IMR-90 (cell line): Measurements from ENCODE around the gene MPPED1. TPM values are rescaled to one million over a fixed set of nuclear protein-coding genes. Genes with fewer than 3 reads are reported as not detected.

Experiments used
- ATAC-seq: fragments of 200-7000 bp; cut with Tn5 transposase; 2 replicates; pipeline ENCODE4 v1.9.1; 2020; ENCODE audit warnings: low read depth, mild to moderate bottlenecking, moderate library complexity
- BruUV-seq: library from RNA; stranded (reverse); fragments of 400-500 nt; replicated peaks from 2 replicates; lab custom pipeline; 2021; lab: Mats Ljungman, UMichigan
- CTCF ChIA-PET: fragments of 300-600 bp; formaldehyde crosslinking; extraction: SDS; loops from one replicate; lab custom pipeline; 2021; ENCODE audit warnings: antibody characterized with exemption; lab: Yijun Ruan, JAX
- POLR2A ChIA-PET: fragments of 300-600 bp; sonication (Branson Sonifier 250); formaldehyde crosslinking; loops from one replicate; lab custom pipeline; 2022; ENCODE audit warnings: antibody characterized with exemption; ENCODE audit not compliant: unreplicated experiment; lab: Charles Lee
- DNase-seq: peaks from one replicate; pipeline ENCODE4 v3.0.0; 2013
- H2AFZ ChIP-seq: replicated peaks from 2 replicates; pipeline ENCODE3; 2013; ENCODE audit warnings: low read length, mild to moderate bottlenecking; ENCODE audit not compliant: poor library complexity
- H2AK5ac ChIP-seq: 2 replicates; pipeline ENCODE4 v1.6.1; 2013; ENCODE audit warnings: low read depth, low read length, inconsistent platforms
- H2AK9ac ChIP-seq: replicated peaks from 2 replicates; pipeline ENCODE3; 2013; ENCODE audit warnings: mild to moderate bottlenecking, low read depth, low read length, moderate library complexity; ENCODE audit not compliant: poor library complexity
- H2BK120ac ChIP-seq: 2 replicates; pipeline ENCODE4 v1.6.1; 2013; ENCODE audit warnings: low read depth, low read length, inconsistent platforms
- H2BK15ac ChIP-seq: 3 replicates; pipeline ENCODE4 v1.6.1; 2013; ENCODE audit warnings: low read depth, low read length, inconsistent platforms
- H2BK20ac ChIP-seq: 2 replicates; pipeline ENCODE4 v1.6.1; 2013; ENCODE audit warnings: low read depth, mild to moderate bottlenecking, inconsistent platforms, low read length, moderate library complexity
- H2BK5ac ChIP-seq: 2 replicates; pipeline ENCODE4 v1.6.1; 2013; ENCODE audit warnings: mild to moderate bottlenecking, low read depth, low read length, inconsistent platforms; ENCODE audit not compliant: poor library complexity, severe bottlenecking
- H3K14ac ChIP-seq: replicated peaks from 2 replicates; pipeline ENCODE4 v1.6.1; 2013; ENCODE audit warnings: low read depth, low read length, inconsistent platforms
- H3K18ac ChIP-seq: 2 replicates; pipeline ENCODE4 v1.6.1; 2013; ENCODE audit warnings: low read depth, low read length, control low read depth
- H3K23ac ChIP-seq: 2 replicates; pipeline ENCODE4 v1.6.1; 2013; ENCODE audit warnings: low read depth, low read length, inconsistent platforms
- H3K27ac ChIP-seq: 2 replicates; pipeline ENCODE4 v1.5.1; 2013; ENCODE audit warnings: mild to moderate bottlenecking, control low read depth, low read length; ENCODE audit not compliant: insufficient read depth
- H3K27me3 ChIP-seq: 2 replicates; pipeline ENCODE4 v1.6.1; 2013; ENCODE audit warnings: low read length; ENCODE audit not compliant: control insufficient read depth, insufficient read depth
- H3K36me3 ChIP-seq: 2 replicates; pipeline ENCODE4 v1.6.1; 2013; ENCODE audit warnings: low read length, mixed read lengths; ENCODE audit not compliant: control insufficient read depth, insufficient read depth
- H3K4ac ChIP-seq: 2 replicates; pipeline ENCODE4 v1.6.1; 2013; ENCODE audit warnings: low read depth, low read length, inconsistent platforms
- H3K4me1 ChIP-seq: 2 replicates; pipeline ENCODE4 v1.6.1; 2013; ENCODE audit warnings: low read length, mixed read lengths; ENCODE audit not compliant: control insufficient read depth, insufficient read depth
- H3K4me2 ChIP-seq: 2 replicates; pipeline ENCODE4 v1.6.1; 2013; ENCODE audit warnings: low read depth, mild to moderate bottlenecking, control low read depth, low read length, moderate library complexity
- H3K4me3 ChIP-seq: 2 replicates; pipeline ENCODE4 v1.5.1; 2013; ENCODE audit warnings: low read depth, mild to moderate bottlenecking, control low read depth, low read length, moderate library complexity; ENCODE audit not compliant: insufficient read depth
- H3K56ac ChIP-seq: 2 replicates; pipeline ENCODE4 v1.6.1; 2013; ENCODE audit warnings: low read length, inconsistent platforms; ENCODE audit not compliant: insufficient read depth; ENCODE audit errors: extremely low read depth
- H3K79me1 ChIP-seq, 2 experiments: 2 replicates each; pipeline ENCODE4 v1.6.1; 2013; ENCODE audit warnings: low read length in 2 of 2, inconsistent platforms in 1 of 2, low read depth in 1 of 2
- H3K9ac ChIP-seq: 2 replicates; pipeline ENCODE4 v1.6.1; 2013; ENCODE audit warnings: low read depth, low read length, control low read depth
- H3K9me1 ChIP-seq: 2 replicates; pipeline ENCODE4 v1.6.1; 2013; ENCODE audit warnings: low read length, inconsistent platforms; ENCODE audit not compliant: insufficient read depth
- H3K9me3 ChIP-seq: 2 replicates; pipeline ENCODE4 v1.6.1; 2013; ENCODE audit warnings: low read length; ENCODE audit not compliant: control insufficient read depth, insufficient read depth
- H4K20me1 ChIP-seq: 2 replicates; pipeline ENCODE4 v1.6.1; 2013; ENCODE audit warnings: low read length, inconsistent platforms; ENCODE audit not compliant: insufficient read depth
- H4K5ac ChIP-seq: 2 replicates; pipeline ENCODE4 v1.6.1; 2013; ENCODE audit warnings: mild to moderate bottlenecking, low read depth, low read length, control low read depth
- H4K8ac ChIP-seq, 2 experiments: 2 replicates each; pipeline ENCODE4 v1.6.1; 2013; ENCODE audit warnings: low read depth in 2 of 2, low read length in 2 of 2, control low read depth in 1 of 2, inconsistent platforms in 1 of 2
- H4K91ac ChIP-seq: 2 replicates; pipeline ENCODE4 v1.6.1; 2013; ENCODE audit warnings: low read depth, low read length, inconsistent platforms; ENCODE audit not compliant: insufficient read depth
- BHLHE40 ChIP-seq: fragments of 150-350 bp; IDR thresholded peaks from 2 replicates; pipeline ENCODE4 v1.6.1; 2016; ENCODE audit warnings: mild to moderate bottlenecking, low read depth, low read length
- CEBPB ChIP-seq: IDR thresholded peaks from 2 replicates; pipeline ENCODE4 v1.6.1; 2012; ENCODE audit warnings: low read depth, low read length, improper control_type of control experiment
- CHD1 ChIP-seq: IDR thresholded peaks from 2 replicates; pipeline ENCODE4 v1.6.1; 2012; ENCODE audit warnings: low read depth, low read length, improper control_type of control experiment
- CTCF ChIP-seq: conservative IDR thresholded peaks from 2 replicates; pipeline ENCODE4 v1.5.1; 2012; ENCODE audit warnings: mild to moderate bottlenecking, low read depth, low read length, improper control_type of control experiment
- ELK1 ChIP-seq: fragments of 150-350 bp; IDR thresholded peaks from 2 replicates; pipeline ENCODE4 v1.6.1; 2016; ENCODE audit warnings: low read depth, mild to moderate bottlenecking, low read length, moderate library complexity, borderline replicate concordance
- FOS ChIP-seq: fragments of 150-350 bp; IDR thresholded peaks from 2 replicates; pipeline ENCODE4 v1.6.1; 2016; ENCODE audit warnings: low read depth, low read length
- MAFK ChIP-seq: IDR thresholded peaks from 2 replicates; pipeline ENCODE4 v1.6.1; 2012; ENCODE audit warnings: low read depth, low read length, improper control_type of control experiment
- MAZ ChIP-seq: IDR thresholded peaks from 2 replicates; pipeline ENCODE4 v1.6.1; 2012; ENCODE audit warnings: low read depth, mild to moderate bottlenecking, low read length, improper control_type of control experiment, moderate library complexity, borderline replicate concordance
- MXI1 ChIP-seq: IDR thresholded peaks from 2 replicates; pipeline ENCODE4 v1.6.1; 2012; ENCODE audit warnings: low read depth, mild to moderate bottlenecking, low read length, moderate library complexity, borderline replicate concordance
- NFE2L2 ChIP-seq: fragments of 150-350 bp; IDR thresholded peaks from 2 replicates; pipeline ENCODE4 v1.6.1; 2016; ENCODE audit warnings: low read depth, mild to moderate bottlenecking, low read length
- POLR2A ChIP-seq: IDR thresholded peaks from 2 replicates; pipeline ENCODE4 v1.6.1; 2012; ENCODE audit warnings: mild to moderate bottlenecking, low read depth, low read length
- RAD21 ChIP-seq: IDR thresholded peaks from 2 replicates; pipeline ENCODE4 v1.6.1; 2012; ENCODE audit warnings: low read length, improper control_type of control experiment
- RCOR1 ChIP-seq: IDR thresholded peaks from 2 replicates; pipeline ENCODE4 v1.6.1; 2012; ENCODE audit warnings: mild to moderate bottlenecking, low read length, improper control_type of control experiment; ENCODE audit not compliant: insufficient replicate concordance
- RFX5 ChIP-seq: IDR thresholded peaks from 2 replicates; pipeline ENCODE4 v1.8.0; 2012; ENCODE audit warnings: low read depth, mild to moderate bottlenecking, low read length, moderate library complexity
- SMC3 ChIP-seq: fragments of 150-350 bp; IDR thresholded peaks from 2 replicates; pipeline ENCODE4 v1.6.1; 2016; ENCODE audit warnings: low read depth, mild to moderate bottlenecking, antibody characterized with exemption, low read length, moderate library complexity
- USF2 ChIP-seq: fragments of 150-350 bp; IDR thresholded peaks from 2 replicates; pipeline ENCODE4 v1.6.1; 2017; ENCODE audit warnings: mild to moderate bottlenecking, antibody characterized with exemption, low read length, low read depth
- WGBS, 2 experiments: methylation state at CpG; one replicate each; pipeline versions ENCODE4 v1.1.5 to v1.1.7; 2013; ENCODE audit warnings: missing lambda C conversion rate in 2 of 2; ENCODE audit not compliant: insufficient read length in 1 of 2; ENCODE audit errors: extremely low coverage in 2 of 2; 5-methylcytosine and 5-hydroxymethylcytosine counted together
- dilution Hi-C: fragments of 300-500 bp; cut with HindIII; formaldehyde crosslinking; loops from one replicate; pipeline ENCODE4 v1.14.3; 2018; ENCODE audit warnings: low sequenced_read_pairs; ENCODE audit not compliant: unreplicated experiment
- in situ Hi-C: fragments of 300-500 bp; cut with MboI; formaldehyde crosslinking; loops from 3 replicates; pipeline ENCODE4 v1.14.3; 2019; ENCODE audit warnings: low sequenced_read_pairs, inconsistent platforms, mixed read lengths
- intact Hi-C: fragments of 100-400 bp; cut with micrococcal nuclease; formaldehyde crosslinking; loops from 2 replicates; pipeline ENCODE4 v1.10.0; 2022
- polyA plus RNA-seq, 3 experiments: library from polyadenylated mRNA; depleted of rRNA; stranded (reverse); fragments of >200 nt; gene quantifications; 2 replicates each; pipeline ENCODE4 v1.2.3, GENCODE V29; 2012; ENCODE audit warnings: low replicate concordance in 1 of 3
- total RNA-seq: library from RNA; depleted of rRNA; stranded (reverse); fragments of >200 nt; gene quantifications from 2 replicates; pipeline ENCODE4 v1.2.3, GENCODE V29; 2012

MPPED1 gene
- total and polyA plus RNA-seq, 2 of the 4 experiments (the other 2 are of a cell fraction), result not detected

- H4K5ac ChIP-seq, result no peak overlapping the region
- no peaks in the 10 kb centered on the region for H4K20me1 ChIP-seq
- no peak overlapping the region for H3K56ac ChIP-seq
- 41% methylated on average over 2 of the region's 6 CpGs; no CpG with 5 or more reads in 1 of the 2 experiments for WGBS, 2 experiments
- no peak overlapping the region for H3K14ac ChIP-seq
- H2AK9ac ChIP-seq, result no peak overlapping the region
- H3K4me1 ChIP-seq, result no peaks in the 10 kb centered on the region
- H3K9ac ChIP-seq, result no peak overlapping the region
- no peak overlapping the region for H2AK5ac ChIP-seq
- in situ Hi-C loops, result no loop called here
- no peaks in the 10 kb centered on the region for H3K9me1 ChIP-seq
- ChIA-PET POLR2A (no interaction called here), CTCF (interaction anchor here (0.9 kb wide), 1 partner anchor 9 kb away, joined by 3 read pairs; no protein-coding TSS in a partner anchor)
- H2BK20ac ChIP-seq, result no peak overlapping the region
- DNase-seq, result no peak
- no peaks in the 10 kb centered on the region for H3K36me3 ChIP-seq
- no peak overlapping the region for H3K4ac ChIP-seq
- no peaks in the 10 kb centered on the region for H3K9me3 ChIP-seq
- H3K79me1 ChIP-seq, result no peaks in the 10 kb centered on the region
- no peak overlapping the region for H2BK5ac ChIP-seq
- intact Hi-C loops, result no loop called here
- no peak overlapping the region for H3K18ac ChIP-seq
- no peak overlapping the region for H4K91ac ChIP-seq
- H2BK15ac ChIP-seq, result no peak overlapping the region
- dilution Hi-C loops, result no loop called here
- H3K27ac ChIP-seq, result no peak overlapping the region
- no peak overlapping the region for H3K23ac ChIP-seq
- peaks cover 9% of the 10 kb centered on the region; the same call in 1 of the 2 replicates for H3K27me3 ChIP-seq
- no peak overlapping the region for H3K4me2 ChIP-seq
- no peak overlapping the region for H4K8ac ChIP-seq
- no peak for TF ChIP-seq USF2
- no peak for TF ChIP-seq MAZ
- no peak for TF ChIP-seq RAD21
- no peak for TF ChIP-seq MAFK
- no peak for TF ChIP-seq CTCF
- TF ChIP-seq BHLHE40, result no peak
- TF ChIP-seq RFX5, result no peak
- TF ChIP-seq FOS, result no peak
- no peak for TF ChIP-seq POLR2A
- no peak for TF ChIP-seq SMC3
- no peak for TF ChIP-seq CHD1
- TF ChIP-seq RCOR1, result no peak
- TF ChIP-seq MXI1, result no peak
- TF ChIP-seq NFE2L2, result no peak
- no peak for TF ChIP-seq CEBPB
- TF ChIP-seq ELK1, result no peak
- no peak for ATAC-seq
- no peak overlapping the region for H2BK120ac ChIP-seq
- no TSS peak for BruUV-seq
- H3K4me3 ChIP-seq, result no peak overlapping the region
- H2AFZ ChIP-seq, result no peak overlapping the region
Measured at GRCh38 chr22:43441216-43441615, 29.4 kb downstream of the MPPED1 start.
